Ishikawa (cell line): ENCODE results near the gene VPS37B.

Source experiments
- CEBPB ChIP-seq: IDR thresholded peaks from 2 replicates; pipeline ENCODE4 v1.6.1; 2012
- CREB1 ChIP-seq: IDR thresholded peaks from 2 replicates; pipeline ENCODE4 v1.6.1; 2012; ENCODE audit warnings: low read depth
- EGR1 ChIP-seq: IDR thresholded peaks from 2 replicates; pipeline ENCODE4 v1.6.1; 2012
- EP300 ChIP-seq: IDR thresholded peaks from 2 replicates; pipeline ENCODE4 v1.6.1; 2012; ENCODE audit warnings: borderline replicate concordance
- FOXM1 ChIP-seq: IDR thresholded peaks from 2 replicates; pipeline ENCODE4 v1.6.1; 2012; ENCODE audit warnings: low read depth, borderline replicate concordance
- MAX ChIP-seq: IDR thresholded peaks from 2 replicates; pipeline ENCODE4 v1.6.1; 2012
- NFIC ChIP-seq: IDR thresholded peaks from 2 replicates; pipeline ENCODE4 v1.6.1; 2012
- RAD21 ChIP-seq: IDR thresholded peaks from 2 replicates; pipeline ENCODE4 v1.6.1; 2012; ENCODE audit warnings: low read depth
- REST ChIP-seq: IDR thresholded peaks from 2 replicates; pipeline ENCODE4 v1.6.1; 2012; ENCODE audit warnings: low read depth, mild to moderate bottlenecking
- TAF1 ChIP-seq: IDR thresholded peaks from 2 replicates; pipeline ENCODE4 v1.6.1; 2012; ENCODE audit warnings: low read depth, mild to moderate bottlenecking
- TCF12 ChIP-seq: IDR thresholded peaks from 2 replicates; pipeline ENCODE4 v1.6.1; 2012; ENCODE audit warnings: low read depth
- TEAD4 ChIP-seq: IDR thresholded peaks from 2 replicates; pipeline ENCODE4 v1.6.1; 2012
- USF1 ChIP-seq: IDR thresholded peaks from 2 replicates; pipeline ENCODE4 v1.6.1; 2012
- YY1 ChIP-seq: IDR thresholded peaks from 2 replicates; pipeline ENCODE4 v1.6.1; 2012; ENCODE audit warnings: low read depth
- ZBTB7A ChIP-seq: IDR thresholded peaks from 2 replicates; pipeline ENCODE4 v1.6.1; 2012; ENCODE audit warnings: low read depth

The VPS37B gene

GRCh38 chr12:122878780-122879612 is 16.9 kb downstream of the VPS37B start:
- TF ChIP-seq USF1 = no peak
- no peak for TF ChIP-seq TEAD4
- TF ChIP-seq YY1 = no peak
- no peak for TF ChIP-seq TCF12
- TF ChIP-seq NFIC = no peak
- TF ChIP-seq CEBPB = no peak

GRCh38 chr12:122876731-122877130 is 19.2 kb downstream of the VPS37B start:
- no peak for TF ChIP-seq ZBTB7A
- no peak for TF ChIP-seq EGR1
- TF ChIP-seq FOXM1 = no peak
- no peak for TF ChIP-seq TAF1
- no peak for TF ChIP-seq EP300
- no peak for TF ChIP-seq MAX
- TF ChIP-seq RAD21 = no peak
- TF ChIP-seq TCF12 = no peak

GRCh38 chr12:122875590-122876220 is 20.2 kb downstream of the VPS37B start:
- TF ChIP-seq FOXM1 (no peak), CREB1 (no peak), YY1 (no peak), ZBTB7A (no peak), TCF12 (no peak), REST (no peak), EGR1 (no peak), EP300 (no peak), USF1 (no peak), RAD21 (no peak), NFIC (no peak), MAX (no peak), TAF1 (no peak)

- TF ChIP-seq RAD21 (no peak), TEAD4 (no peak), NFIC (no peak), EP300 (no peak), USF1 (no peak), YY1 (no peak), MAX (no peak), TAF1 (no peak), TCF12 (no peak), CEBPB (no peak), EGR1 (no peak), FOXM1 (no peak), ZBTB7A (no peak), REST (no peak), CREB1 (no peak)
These were observed 21.8 kb downstream of the VPS37B start for GRCh38 chr12:122874081-122874480.

- TF ChIP-seq USF1 (no peak), NFIC (no peak), TCF12 (no peak), CREB1 (no peak), CEBPB (no peak), FOXM1 (no peak), TAF1 (no peak), REST (no peak), EP300 (no peak), RAD21 (no peak), MAX (no peak), ZBTB7A (no peak), YY1 (no peak)
These were observed 22.4 kb downstream of the VPS37B start for GRCh38 chr12:122873540-122873939.
